HG02610 (cell line): ENCODE measurements around the gene FBRS.
A peak's percentile ranks its signal among the peaks of the same experiment; 100 is the strongest.
"Not testable (repeated sequence)": the region's sequence is repeated elsewhere in the genome, so short reads cannot be mapped to it uniquely, and the experiment has no call there.

ENCODE experiments used
- ATAC-seq: cut with Tn5 transposase; IDR thresholded peaks from one replicate; pipeline ENCODE4 v1.9.1; 2021; ENCODE audit warnings: mild to moderate bottlenecking, moderate library complexity; ENCODE audit not compliant: unreplicated experiment

The FBRS gene

GRCh38 chr16:30657866-30658730 is at the start of gene FBRS:
TSS of gene FBRS (plus strand) at chr16:30658431. CDS start at chr16:30659519, 1,088 bp downstream.
- ATAC-seq: peak; percentile 72

DNA sequence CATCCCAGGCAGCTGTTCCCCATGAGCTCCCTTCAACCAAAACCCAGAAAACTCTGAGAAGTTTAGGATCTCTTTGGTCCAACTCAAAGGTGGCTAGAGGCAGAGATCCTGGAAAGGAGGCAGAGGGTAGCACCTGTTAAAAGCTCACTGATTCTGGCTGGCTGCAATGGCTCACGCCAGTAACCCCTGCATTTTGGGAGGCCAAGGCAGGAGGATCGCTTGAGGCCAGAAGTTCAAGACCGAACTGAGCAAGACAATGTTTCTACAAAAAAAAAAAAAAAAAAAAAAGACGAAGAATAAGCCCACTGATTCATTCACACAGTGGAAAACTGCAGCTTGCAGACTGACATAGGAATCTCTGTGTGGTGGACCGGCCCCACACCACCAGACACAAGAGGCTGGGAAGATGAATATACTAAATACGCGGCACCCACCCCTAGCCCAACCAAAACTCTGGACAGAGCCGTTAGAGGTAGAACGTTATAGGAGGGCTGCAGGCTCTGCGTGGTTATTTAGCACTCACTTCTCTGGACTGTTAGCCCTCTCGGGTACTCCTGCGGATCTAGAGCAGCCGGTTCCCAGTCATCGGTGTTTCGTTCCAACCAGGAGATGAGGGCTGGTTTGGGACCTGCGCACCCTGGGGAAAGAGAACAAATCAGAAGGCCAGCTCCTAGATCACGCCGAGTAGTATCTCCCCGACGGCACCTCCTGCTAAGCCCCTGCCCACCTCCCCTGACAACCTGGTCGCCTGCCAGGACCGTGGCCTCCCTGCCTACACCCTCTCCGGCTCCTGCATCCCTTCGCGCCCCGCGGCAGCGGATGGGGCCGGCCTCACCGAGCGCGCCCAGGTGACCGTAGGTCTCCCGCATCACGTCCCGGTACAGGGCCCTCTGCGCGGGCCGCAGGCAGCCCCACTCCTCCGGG is 49.0 kb upstream of the FBRS start:
- peak; percentile 24 for ATAC-seq

- peak; percentile 83 for ATAC-seq
These were observed 48.0 kb upstream of the FBRS start, which contains the start of gene ZNF689 for GRCh38 chr16:30609926-30610839. TSS of gene ZNF689 (minus strand) at chr16:30610389. CDS start at chr16:30610041, 348 bp downstream.

- no peak for ATAC-seq
These were observed 42.7 kb upstream of the FBRS start for GRCh38 chr16:30615358-30616091.

- ATAC-seq: no peak
These were observed 39.0 kb upstream of the FBRS start for GRCh38 chr16:30619202-30619601.

- no peak for ATAC-seq
These were observed 38.6 kb upstream of the FBRS start for GRCh38 chr16:30619638-30620037.

DNA sequence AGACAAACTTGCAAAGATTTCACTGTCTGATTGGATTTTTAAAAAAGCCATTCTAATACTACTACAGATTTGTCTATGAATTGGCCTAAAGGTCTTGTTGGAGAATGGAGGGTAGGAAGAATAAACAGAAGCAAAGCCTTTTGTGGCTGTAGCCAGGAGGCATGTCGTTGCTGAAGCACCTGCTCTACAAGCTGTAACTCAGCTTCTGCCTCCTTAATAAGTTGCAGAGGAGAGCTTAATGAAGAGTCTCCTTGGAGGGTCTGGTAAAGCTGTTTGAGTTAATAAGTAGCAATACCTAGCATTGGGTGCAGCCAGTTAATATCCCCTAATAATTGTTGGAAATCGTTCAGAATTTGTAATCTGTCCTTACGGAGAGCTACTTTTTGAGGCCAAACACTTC is 38.1 kb upstream of the FBRS start:
- no peak for ATAC-seq

DNA sequence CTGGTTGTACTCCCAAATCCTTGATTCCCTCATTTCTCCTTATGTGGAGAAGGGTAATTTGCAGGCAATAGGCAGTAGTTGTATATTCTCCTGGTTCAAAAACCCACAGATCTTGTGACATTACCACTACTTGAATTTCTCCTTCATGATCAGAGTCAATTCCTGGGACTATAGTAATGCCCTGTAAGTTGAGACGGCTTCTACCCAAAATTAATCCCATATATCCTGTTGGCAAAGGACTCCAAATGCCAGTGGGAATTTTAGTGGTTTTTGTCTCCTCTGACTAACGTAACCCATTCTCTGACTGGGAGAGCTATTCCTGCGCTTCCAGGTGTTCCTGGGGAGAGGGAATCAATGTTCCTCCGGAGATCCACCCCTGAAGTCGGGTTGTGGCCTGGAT is 36.5 kb upstream of the FBRS start:
- no peak for ATAC-seq

GRCh38 chr16:30622455-30623032 is 35.7 kb upstream of the FBRS start:
- no peak for ATAC-seq

DNA sequence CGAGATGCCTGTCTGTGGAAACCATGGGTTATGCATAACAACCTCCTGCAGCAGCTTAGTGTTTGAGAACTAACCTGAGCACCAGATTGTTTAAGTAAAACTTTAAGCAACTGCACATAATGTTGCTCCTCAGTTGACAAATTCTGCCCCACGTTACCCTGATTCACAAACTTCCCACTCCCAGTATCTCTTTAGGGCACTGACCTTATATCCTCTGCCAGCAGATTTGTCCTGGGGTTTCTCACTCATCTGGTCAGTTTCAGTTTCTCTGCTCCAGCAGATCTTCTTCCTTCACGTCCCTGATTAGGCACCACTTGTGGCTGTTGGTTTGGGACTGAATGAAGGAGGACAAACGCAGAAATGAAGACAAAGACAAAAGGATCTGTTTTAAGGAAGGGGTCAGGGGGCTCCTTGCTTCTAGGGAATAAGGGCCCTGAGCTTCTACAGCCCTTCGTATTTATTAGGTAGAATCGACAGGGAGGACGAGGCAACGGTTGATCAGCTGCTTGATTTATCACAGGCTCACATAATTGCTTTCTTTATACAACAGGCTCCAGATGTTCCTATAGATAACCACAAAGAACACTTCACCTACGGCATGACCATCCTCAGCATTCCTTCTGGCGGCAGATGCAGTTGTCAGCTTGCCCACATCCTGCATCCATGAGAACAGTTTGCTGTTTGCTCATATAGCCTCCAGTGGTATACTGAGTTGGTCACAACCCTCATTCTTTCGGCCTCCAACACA is 34.5 kb upstream of the FBRS start:
- ATAC-seq: no peak

DNA sequence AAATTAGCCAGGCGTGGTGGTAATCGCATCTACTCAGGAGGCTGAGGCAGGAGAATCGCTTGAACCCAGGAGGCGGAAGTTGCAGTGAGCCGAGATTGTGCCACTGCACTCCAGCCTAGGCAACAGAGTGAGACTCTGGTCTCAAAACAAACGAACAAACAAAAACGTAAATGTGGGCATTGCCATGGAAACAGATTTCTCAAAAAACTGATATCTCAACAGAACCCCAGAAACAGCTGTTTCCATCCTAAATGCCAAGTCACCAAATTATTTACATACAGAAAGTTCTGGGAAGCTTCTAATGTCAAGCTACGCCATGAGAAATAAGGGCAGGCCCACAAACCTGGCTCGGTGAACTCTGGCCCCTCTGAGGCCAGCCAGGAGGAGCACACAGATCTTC is 32.0 kb upstream of the FBRS start:
- no peak for ATAC-seq

DNA sequence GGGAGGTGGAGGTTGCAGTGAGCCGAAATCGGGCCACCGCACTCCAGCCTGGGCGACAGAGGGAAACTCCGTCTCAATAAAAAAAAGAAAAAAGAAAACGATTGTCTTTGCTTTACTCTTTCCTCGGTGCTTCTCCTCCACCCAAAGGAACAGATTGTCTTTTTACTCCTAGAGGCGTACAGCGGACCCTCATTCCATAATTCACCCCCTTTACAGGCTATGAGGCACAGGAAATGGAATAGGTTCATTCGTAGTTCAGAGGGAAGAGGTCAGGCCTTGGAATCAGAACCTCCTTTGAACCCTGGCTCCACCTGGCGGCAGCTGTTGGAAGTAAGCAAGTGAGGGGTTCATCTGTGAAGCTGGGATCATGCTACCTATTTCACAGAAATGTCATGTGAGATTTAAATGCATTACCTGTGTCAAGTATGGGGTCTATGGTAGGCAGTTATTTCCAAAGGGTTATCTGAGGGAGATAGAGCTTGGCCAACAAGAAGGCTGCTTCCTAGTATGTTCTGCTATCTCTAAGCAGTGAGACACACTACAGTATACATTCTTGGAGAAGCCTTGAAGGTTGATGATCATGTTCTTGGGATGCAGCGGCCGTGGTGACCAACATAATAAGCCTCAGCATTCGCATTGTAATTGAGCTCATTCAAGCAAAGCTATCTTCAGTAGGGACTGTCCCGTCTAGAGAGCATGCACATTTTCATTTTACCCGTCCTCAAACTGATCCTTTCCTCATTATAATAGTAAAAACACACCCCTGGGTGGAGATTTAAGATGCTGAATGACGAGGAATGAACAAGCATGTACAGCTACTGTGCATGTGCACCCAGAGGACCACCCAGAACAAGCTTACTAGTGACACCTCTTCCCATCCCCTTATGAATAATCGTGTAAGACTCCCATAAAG is 29.3 kb upstream of the FBRS start:
- ATAC-seq: no peak

DNA sequence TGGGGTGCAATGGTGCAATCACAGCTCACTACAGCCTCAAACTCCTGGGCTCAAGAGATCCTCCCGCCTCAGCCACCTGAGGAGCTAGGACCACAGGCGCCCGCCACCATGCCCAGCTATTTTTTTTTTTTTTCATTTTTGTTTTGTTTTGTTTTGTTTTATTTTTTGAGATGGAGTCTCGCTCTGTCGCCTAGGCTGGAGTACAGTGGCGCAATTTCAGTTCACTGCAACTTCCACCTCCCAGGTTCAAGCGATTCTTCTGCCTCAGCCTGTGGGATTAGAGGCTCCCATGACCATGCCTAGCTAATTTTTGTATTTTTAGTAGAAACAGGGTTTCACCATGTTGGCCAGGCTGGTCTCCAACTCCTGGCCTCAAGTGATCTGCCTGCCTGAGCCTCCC is 25.8 kb upstream of the FBRS start:
- ATAC-seq: not testable (repeated sequence)

DNA sequence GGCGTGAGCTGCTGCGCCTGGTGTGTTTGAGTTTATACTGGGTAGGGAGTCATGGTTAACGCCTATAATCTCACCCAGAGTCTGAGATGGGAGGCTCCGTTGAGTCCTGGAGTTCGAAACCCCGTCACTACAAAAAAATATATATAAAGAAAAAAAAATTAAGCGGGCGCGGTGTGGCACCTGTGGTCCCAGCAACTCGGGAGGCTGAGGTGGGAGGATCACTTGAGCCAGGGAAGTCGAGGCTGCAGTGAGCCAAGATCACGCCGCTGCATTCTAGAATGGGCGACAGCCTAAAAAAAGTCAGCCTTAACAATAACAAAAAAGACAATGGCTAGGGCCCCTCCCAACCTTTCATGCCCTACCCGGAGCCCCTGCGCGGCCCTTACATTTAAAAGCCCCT is 24.7 kb upstream of the FBRS start:
- ATAC-seq: no peak

- ATAC-seq: no peak
These were observed 21.6 kb upstream of the FBRS start for GRCh38 chr16:30636599-30636998.

- not testable (repeated sequence) for ATAC-seq
These were observed 21.1 kb upstream of the FBRS start for GRCh38 chr16:30637139-30637538.

GRCh38 chr16:30637944-30638343 is 20.3 kb upstream of the FBRS start:
- ATAC-seq: no peak
